Neural progenitor cell (in vitro differentiated cells): Measurements from ENCODE around the gene RNGTT. TPM values are rescaled to one million over a fixed set of nuclear protein-coding genes. Genes with fewer than 3 reads are reported as not detected.

Experiments used
- DNase-seq: peaks from one replicate; pipeline ENCODE4 v3.0.0-alpha.2; 2016; ENCODE audit warnings: low spot score
- H2AFZ ChIP-seq: fragments of 200-600 bp; sonication (generic); replicated peaks from 2 replicates; pipeline ENCODE4 v1.6.1; 2016; ENCODE audit warnings: antibody characterized with exemption
- H3F3A ChIP-seq: fragments of 200-600 bp; sonication (generic); 2 replicates; pipeline ENCODE4 v1.6.1; 2016; ENCODE audit warnings: antibody characterized with exemption, low read depth
- H3K27ac ChIP-seq: fragments of 200-600 bp; sonication (generic); 2 replicates; pipeline ENCODE4 v1.5.1; 2016; ENCODE audit warnings: mild to moderate bottlenecking
- H3K27me3 ChIP-seq: fragments of 200-600 bp; sonication (generic); 2 replicates; pipeline ENCODE4 v1.6.1; 2016; ENCODE audit warnings: mild to moderate bottlenecking, moderate library complexity
- H3K36me3 ChIP-seq: fragments of 200-600 bp; sonication (generic); 2 replicates; pipeline ENCODE4 v1.5.1; 2016
- H3K4me1 ChIP-seq: fragments of 200-600 bp; sonication (generic); 2 replicates; pipeline ENCODE4 v1.6.1; 2016; ENCODE audit warnings: mixed run types
- H3K4me2 ChIP-seq: fragments of 200-600 bp; sonication (generic); 2 replicates; pipeline ENCODE4 v1.6.1; 2016
- H3K4me3 ChIP-seq: fragments of 200-600 bp; sonication (generic); 2 replicates; pipeline ENCODE4 v1.5.1; 2016
- H3K79me2 ChIP-seq: fragments of 200-600 bp; sonication (generic); 2 replicates; pipeline ENCODE4 v1.6.1; 2016; ENCODE audit warnings: low read depth
- H3K9ac ChIP-seq: fragments of 200-600 bp; sonication (generic); 2 replicates; pipeline ENCODE4 v1.6.1; 2016
- H3K9me3 ChIP-seq: fragments of 200-600 bp; sonication (generic); 2 replicates; pipeline ENCODE4 v1.5.1; 2016; ENCODE audit warnings: low read depth
- H4K20me1 ChIP-seq: fragments of 200-600 bp; sonication (generic); 2 replicates; pipeline ENCODE4 v1.6.1; 2016; ENCODE audit warnings: low read depth
- H3K27ac Mint-ChIP-seq: 3 replicates; pipeline ENCODE4 v1.8.0; 2021; ENCODE audit warnings: mixed read lengths
- H3K27me3 Mint-ChIP-seq: 2 replicates; pipeline ENCODE4 v1.8.0; 2022; ENCODE audit warnings: low read depth, mild to moderate bottlenecking, inconsistent platforms, moderate library complexity, mixed read lengths; ENCODE audit not compliant: insufficient read depth
- H3K36me3 Mint-ChIP-seq: 3 replicates; pipeline ENCODE4 v1.8.0; 2021; ENCODE audit warnings: mixed read lengths
- H3K4me1 Mint-ChIP-seq: 3 replicates; pipeline ENCODE4 v1.8.0; 2021; ENCODE audit warnings: mixed read lengths
- H3K4me3 Mint-ChIP-seq: 3 replicates; pipeline ENCODE4 v1.8.0; 2021; ENCODE audit warnings: mild to moderate bottlenecking, moderate library complexity, mixed read lengths
- H3K9me3 Mint-ChIP-seq: 3 replicates; pipeline ENCODE4 v1.8.0; 2020; ENCODE audit warnings: mixed read lengths
- CTCF ChIP-seq: fragments of 200-600 bp; sonication (generic); IDR thresholded peaks from 2 replicates; pipeline ENCODE4 v1.5.1; 2017; ENCODE audit warnings: antibody characterized with exemption, mild to moderate bottlenecking
- EZH2 ChIP-seq: fragments of 200-600 bp; sonication (generic); IDR thresholded peaks from 2 replicates; pipeline ENCODE4 v1.6.1; 2017; ENCODE audit warnings: antibody characterized with exemption, mild to moderate bottlenecking, moderate library complexity
- EZH2phosphoT487 ChIP-seq: fragments of 200-600 bp; sonication (generic); IDR thresholded peaks from 2 replicates; pipeline ENCODE4 v1.6.1; 2017; ENCODE audit warnings: antibody characterized with exemption
- total RNA-seq: library from RNA; depleted of rRNA; stranded (reverse); fragments of >200 nt; gene quantifications from 2 replicates; pipeline ENCODE4 v1.2.3, GENCODE V29; 2015; ENCODE audit warnings: low replicate concordance

Gene RNGTT
- total RNA-seq, 1 donor from 2014 or later, result 71.7 TPM

DNA sequence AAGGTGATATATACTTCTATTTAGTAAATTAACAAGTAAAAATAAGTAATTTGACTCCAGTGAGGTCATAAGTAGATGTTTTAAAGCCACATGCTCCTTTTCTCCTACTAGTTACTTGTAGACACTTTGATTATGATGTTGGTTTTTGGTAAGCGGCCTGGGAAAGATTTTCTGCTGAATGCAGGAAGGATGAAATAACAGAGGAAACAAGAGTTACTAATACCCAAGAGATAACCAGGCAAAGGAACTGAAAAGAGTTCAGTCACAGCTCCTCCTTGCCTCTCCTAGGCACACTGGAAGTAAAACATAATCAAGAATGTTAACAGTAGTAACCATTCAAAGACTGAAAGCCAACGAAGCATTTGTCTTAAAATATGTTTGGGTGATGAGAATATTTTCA is 203.3 kb downstream of the RNGTT start:
- H3K36me3 ChIP-seq, result no peaks in the 10 kb centered on the region
- H3K4me3 Mint-ChIP-seq, result no peak overlapping the region
- H3K4me2 ChIP-seq, result no peak overlapping the region
- H3K4me1 Mint-ChIP-seq, result no peaks in the 10 kb centered on the region
- no peaks in the 10 kb centered on the region for H3K9me3 Mint-ChIP-seq
- H3K27me3 ChIP-seq, result no peaks in the 10 kb centered on the region
- no peaks in the 10 kb centered on the region for H3K27me3 Mint-ChIP-seq
- H3K36me3 Mint-ChIP-seq, result peaks cover 13% of the 10 kb centered on the region
- no peaks in the 10 kb centered on the region for H3F3A ChIP-seq
- H3K27ac Mint-ChIP-seq, result no peak overlapping the region
- no peak overlapping the region for H3K9ac ChIP-seq
- TF ChIP-seq CTCF (no peak), EZH2 (no peak), EZH2phosphoT487 (no peak)
- peaks cover 7% of the 10 kb centered on the region for H3K4me1 ChIP-seq
- no peak overlapping the region for H3K27ac ChIP-seq
- H3K4me3 ChIP-seq, result no peak overlapping the region
- H3K9me3 ChIP-seq, result no peaks in the 10 kb centered on the region
- DNase-seq, result no peak
- H3K79me2 ChIP-seq, result no peaks in the 10 kb centered on the region
- H4K20me1 ChIP-seq, result no peaks in the 10 kb centered on the region
- H2AFZ ChIP-seq, result no peak overlapping the region

DNA sequence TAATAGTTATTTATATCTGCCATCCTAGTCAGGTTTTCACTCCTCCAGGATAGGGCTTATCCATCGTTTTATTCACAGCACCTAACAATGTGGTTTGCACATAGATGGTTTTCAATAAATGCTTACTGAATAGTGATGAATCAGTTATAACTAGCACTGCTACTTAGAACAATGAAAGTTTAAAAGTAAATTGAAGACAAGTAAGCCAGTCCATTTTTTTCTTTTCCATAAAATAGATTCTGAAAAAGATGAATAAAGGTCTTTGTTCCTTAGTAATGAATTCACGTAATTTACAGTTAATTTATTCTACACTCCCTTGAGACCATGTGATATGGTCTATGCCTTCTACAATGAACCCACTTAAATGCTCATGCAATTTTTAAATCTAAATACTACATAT is 212.5 kb downstream of the RNGTT start:
- no peaks in the 10 kb centered on the region for H3K36me3 ChIP-seq
- no peaks in the 10 kb centered on the region for H3K79me2 ChIP-seq
- H4K20me1 ChIP-seq, result no peaks in the 10 kb centered on the region
- H2AFZ ChIP-seq, result no peak overlapping the region
- H3K9me3 ChIP-seq, result no peaks in the 10 kb centered on the region
- H3K9ac ChIP-seq, result no peak overlapping the region
- no peaks in the 10 kb centered on the region for H3F3A ChIP-seq
- no peak overlapping the region for H3K4me3 Mint-ChIP-seq
- H3K27ac Mint-ChIP-seq, result no peak overlapping the region
- no peaks in the 10 kb centered on the region for H3K9me3 Mint-ChIP-seq
- H3K4me1 ChIP-seq, result no peaks in the 10 kb centered on the region
- TF ChIP-seq EZH2phosphoT487 (no peak), CTCF (no peak), EZH2 (no peak)
- H3K4me1 Mint-ChIP-seq, result no peaks in the 10 kb centered on the region
- H3K27ac ChIP-seq, result no peak overlapping the region
- H3K27me3 ChIP-seq, result no peaks in the 10 kb centered on the region
- no peaks in the 10 kb centered on the region for H3K27me3 Mint-ChIP-seq
- H3K4me3 ChIP-seq, result no peak overlapping the region
- no peak for DNase-seq
- H3K36me3 Mint-ChIP-seq, result peaks cover 11% of the 10 kb centered on the region
- no peak overlapping the region for H3K4me2 ChIP-seq

DNA sequence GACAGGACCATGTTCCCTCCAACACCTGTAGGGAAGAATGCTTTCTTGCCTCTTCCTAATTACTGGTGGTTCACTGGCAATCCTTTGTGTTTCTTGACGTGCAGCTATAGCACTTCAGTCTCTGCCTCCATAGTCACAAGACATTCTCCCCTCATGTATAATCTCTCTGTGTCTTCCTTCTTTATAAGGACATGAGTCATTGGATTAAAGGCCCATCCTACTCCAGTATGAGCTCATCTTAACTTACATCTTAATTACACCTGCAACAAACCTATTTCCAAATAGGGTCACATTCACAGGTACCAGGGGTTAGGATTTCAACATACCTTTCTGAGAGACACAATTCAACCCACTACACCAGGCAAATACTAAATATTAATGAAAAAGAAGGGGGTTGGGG is 213.6 kb downstream of the RNGTT start:
- Histone ChIP-seq H3K9ac (no peak overlapping the region), H3K4me1 (no peaks in the 10 kb centered on the region), H3K27me3 (no peaks in the 10 kb centered on the region), H4K20me1 (no peaks in the 10 kb centered on the region), H3K4me3 (no peak overlapping the region), H3K27ac (no peak overlapping the region), H3K4me2 (no peak overlapping the region), H2AFZ (no peak overlapping the region), H3K9me3 (no peaks in the 10 kb centered on the region), H3K36me3 (no peaks in the 10 kb centered on the region), H3K79me2 (no peaks in the 10 kb centered on the region), H3F3A (no peaks in the 10 kb centered on the region)
- H3K9me3 Mint-ChIP-seq, result no peaks in the 10 kb centered on the region
- no peaks in the 10 kb centered on the region for H3K4me1 Mint-ChIP-seq
- no peaks in the 10 kb centered on the region for H3K27me3 Mint-ChIP-seq
- no peak for DNase-seq
- H3K27ac Mint-ChIP-seq, result no peak overlapping the region
- TF ChIP-seq EZH2 (no peak), EZH2phosphoT487 (no peak), CTCF (no peak)
- H3K36me3 Mint-ChIP-seq, result peaks cover 5% of the 10 kb centered on the region
- no peak overlapping the region for H3K4me3 Mint-ChIP-seq

DNA sequence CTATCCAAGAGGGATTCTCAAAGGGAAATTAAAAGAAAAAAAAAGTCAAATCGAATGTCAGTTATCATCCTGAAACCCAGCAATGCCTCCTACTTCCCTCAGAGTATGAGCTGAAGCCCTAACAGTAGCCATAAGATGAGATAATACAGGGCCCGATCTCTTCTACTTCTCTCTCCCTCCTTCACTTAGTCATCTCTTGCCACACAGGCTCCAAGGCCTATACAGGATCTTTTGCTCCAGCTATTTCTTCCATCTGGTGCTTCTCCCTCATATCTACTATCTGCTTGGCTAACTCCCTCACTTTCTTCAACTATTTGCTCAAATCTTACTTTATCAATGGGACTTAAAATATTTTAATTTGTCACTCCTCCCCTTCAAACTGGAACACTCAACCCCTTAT is 215.3 kb downstream of the RNGTT start:
- no peak overlapping the region for H3K4me3 ChIP-seq
- no peaks in the 10 kb centered on the region for H3K79me2 ChIP-seq
- no peak overlapping the region for H2AFZ ChIP-seq
- H3K27me3 ChIP-seq, result no peaks in the 10 kb centered on the region
- H3K4me1 Mint-ChIP-seq, result no peaks in the 10 kb centered on the region
- H3K4me2 ChIP-seq, result no peak overlapping the region
- H4K20me1 ChIP-seq, result no peaks in the 10 kb centered on the region
- no peak overlapping the region for H3K4me3 Mint-ChIP-seq
- H3K9me3 Mint-ChIP-seq, result no peaks in the 10 kb centered on the region
- H3K4me1 ChIP-seq, result peaks cover under 1% of the 10 kb centered on the region
- no peak overlapping the region for H3K27ac ChIP-seq
- no peak for DNase-seq
- H3K9ac ChIP-seq, result no peak overlapping the region
- no peak overlapping the region for H3K27ac Mint-ChIP-seq
- H3K27me3 Mint-ChIP-seq, result no peaks in the 10 kb centered on the region
- H3K36me3 Mint-ChIP-seq, result no peaks in the 10 kb centered on the region
- no peaks in the 10 kb centered on the region for H3K36me3 ChIP-seq
- TF ChIP-seq EZH2 (no peak), EZH2phosphoT487 (no peak), CTCF (no peak)
- no peaks in the 10 kb centered on the region for H3F3A ChIP-seq
- H3K9me3 ChIP-seq, result no peaks in the 10 kb centered on the region
